ENCODE measurements around the gene MMP11.

DNA sequence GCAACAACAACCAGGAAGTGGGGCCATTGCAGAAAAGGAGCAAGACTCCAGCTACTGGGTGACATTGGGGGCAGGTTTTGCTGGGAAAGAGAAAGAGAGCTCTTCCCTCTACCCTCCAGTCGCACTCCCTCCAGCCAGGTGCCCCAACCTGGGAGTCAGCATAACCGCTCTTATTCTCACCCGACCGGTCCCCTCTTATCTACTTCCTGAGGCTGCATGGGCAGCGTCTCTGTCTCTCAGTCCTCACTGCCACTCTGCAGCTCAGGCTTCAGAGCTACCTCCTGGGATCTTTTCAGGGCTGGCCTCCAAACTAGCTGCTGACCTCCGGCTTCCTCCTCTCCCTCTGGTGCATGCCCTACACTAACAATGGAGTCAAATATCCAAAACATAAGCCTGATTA is 26.9 kb upstream of the MMP11 start:
- TF ChIP-seq RAD21 (IDR thresholded peaks at IDR 0.05; ENCODE audit: low read depth) (no peak), POLR2A (IDR thresholded peaks at IDR 0.05; ENCODE audit: borderline replicate concordance, extremely low read depth, insufficient read depth, insufficient read length) (no peak), ZNF274 (IDR thresholded peaks at IDR 0.05; ENCODE audit: low read depth, low read length) (no peak), EZH2 (IDR thresholded peaks at IDR 0.05) (no peak), ZFX (IDR thresholded peaks at IDR 0.05) (no peak), TCF7L2 (IDR thresholded peaks at IDR 0.05; ENCODE audit: borderline replicate concordance, extremely low read depth, insufficient read depth, insufficient read length) (no peak), EZH2phosphoT487 (IDR thresholded peaks at IDR 0.05; ENCODE audit: borderline replicate concordance) (no peak), FOSL1 (IDR thresholded peaks at IDR 0.05; ENCODE audit: low read depth) (no peak), POLR2AphosphoS5 (IDR thresholded peaks at IDR 0.05; ENCODE audit: low read depth, low read length) (no peak), SRF (IDR thresholded peaks at IDR 0.05; ENCODE audit: low read depth) (no peak), CEBPB (IDR thresholded peaks at IDR 0.05; ENCODE audit: low read depth) (no peak)
- TF ChIP-seq, protein P1, sequence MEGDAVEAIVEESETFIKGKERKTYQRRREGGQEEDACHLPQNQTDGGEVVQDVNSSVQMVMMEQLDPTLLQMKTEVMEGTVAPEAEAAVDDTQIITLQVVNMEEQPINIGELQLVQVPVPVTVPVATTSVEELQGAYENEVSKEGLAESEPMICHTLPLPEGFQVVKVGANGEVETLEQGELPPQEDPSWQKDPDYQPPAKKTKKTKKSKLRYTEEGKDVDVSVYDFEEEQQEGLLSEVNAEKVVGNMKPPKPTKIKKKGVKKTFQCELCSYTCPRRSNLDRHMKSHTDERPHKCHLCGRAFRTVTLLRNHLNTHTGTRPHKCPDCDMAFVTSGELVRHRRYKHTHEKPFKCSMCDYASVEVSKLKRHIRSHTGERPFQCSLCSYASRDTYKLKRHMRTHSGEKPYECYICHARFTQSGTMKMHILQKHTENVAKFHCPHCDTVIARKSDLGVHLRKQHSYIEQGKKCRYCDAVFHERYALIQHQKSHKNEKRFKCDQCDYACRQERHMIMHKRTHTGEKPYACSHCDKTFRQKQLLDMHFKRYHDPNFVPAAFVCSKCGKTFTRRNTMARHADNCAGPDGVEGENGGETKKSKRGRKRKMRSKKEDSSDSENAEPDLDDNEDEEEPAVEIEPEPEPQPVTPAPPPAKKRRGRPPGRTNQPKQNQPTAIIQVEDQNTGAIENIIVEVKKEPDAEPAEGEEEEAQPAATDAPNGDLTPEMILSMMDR (IDR thresholded peaks at IDR 0.05 in 2 of 3, conservative IDR thresholded peaks at IDR 0.05 in 1 of 3; ENCODE audit: borderline replicate concordance in 1 of 3, insufficient read depth in 1 of 3, low read depth in 2 of 3, low read length in 2 of 3): no peak
- TF ChIP-seq, protein P2, sequence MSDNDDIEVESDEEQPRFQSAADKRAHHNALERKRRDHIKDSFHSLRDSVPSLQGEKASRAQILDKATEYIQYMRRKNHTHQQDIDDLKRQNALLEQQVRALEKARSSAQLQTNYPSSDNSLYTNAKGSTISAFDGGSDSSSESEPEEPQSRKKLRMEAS (IDR thresholded peaks at IDR 0.05): no peak
- TF ChIP-seq, protein P3, sequence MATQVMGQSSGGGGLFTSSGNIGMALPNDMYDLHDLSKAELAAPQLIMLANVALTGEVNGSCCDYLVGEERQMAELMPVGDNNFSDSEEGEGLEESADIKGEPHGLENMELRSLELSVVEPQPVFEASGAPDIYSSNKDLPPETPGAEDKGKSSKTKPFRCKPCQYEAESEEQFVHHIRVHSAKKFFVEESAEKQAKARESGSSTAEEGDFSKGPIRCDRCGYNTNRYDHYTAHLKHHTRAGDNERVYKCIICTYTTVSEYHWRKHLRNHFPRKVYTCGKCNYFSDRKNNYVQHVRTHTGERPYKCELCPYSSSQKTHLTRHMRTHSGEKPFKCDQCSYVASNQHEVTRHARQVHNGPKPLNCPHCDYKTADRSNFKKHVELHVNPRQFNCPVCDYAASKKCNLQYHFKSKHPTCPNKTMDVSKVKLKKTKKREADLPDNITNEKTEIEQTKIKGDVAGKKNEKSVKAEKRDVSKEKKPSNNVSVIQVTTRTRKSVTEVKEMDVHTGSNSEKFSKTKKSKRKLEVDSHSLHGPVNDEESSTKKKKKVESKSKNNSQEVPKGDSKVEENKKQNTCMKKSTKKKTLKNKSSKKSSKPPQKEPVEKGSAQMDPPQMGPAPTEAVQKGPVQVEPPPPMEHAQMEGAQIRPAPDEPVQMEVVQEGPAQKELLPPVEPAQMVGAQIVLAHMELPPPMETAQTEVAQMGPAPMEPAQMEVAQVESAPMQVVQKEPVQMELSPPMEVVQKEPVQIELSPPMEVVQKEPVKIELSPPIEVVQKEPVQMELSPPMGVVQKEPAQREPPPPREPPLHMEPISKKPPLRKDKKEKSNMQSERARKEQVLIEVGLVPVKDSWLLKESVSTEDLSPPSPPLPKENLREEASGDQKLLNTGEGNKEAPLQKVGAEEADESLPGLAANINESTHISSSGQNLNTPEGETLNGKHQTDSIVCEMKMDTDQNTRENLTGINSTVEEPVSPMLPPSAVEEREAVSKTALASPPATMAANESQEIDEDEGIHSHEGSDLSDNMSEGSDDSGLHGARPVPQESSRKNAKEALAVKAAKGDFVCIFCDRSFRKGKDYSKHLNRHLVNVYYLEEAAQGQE (IDR thresholded peaks at IDR 0.05; ENCODE audit: low read depth): no peak

Data from HCT116 (cell line).